NCI-H1417 treated with DMSO at 0.1 percent for 48 hours (cell line): ENCODE results near the gene KIF18B.

Source experiments
- DNase-seq: peaks from one replicate; lab custom pipeline; 2025; lab: John Stamatoyannopoulos, UW

Gene KIF18B

DNA sequence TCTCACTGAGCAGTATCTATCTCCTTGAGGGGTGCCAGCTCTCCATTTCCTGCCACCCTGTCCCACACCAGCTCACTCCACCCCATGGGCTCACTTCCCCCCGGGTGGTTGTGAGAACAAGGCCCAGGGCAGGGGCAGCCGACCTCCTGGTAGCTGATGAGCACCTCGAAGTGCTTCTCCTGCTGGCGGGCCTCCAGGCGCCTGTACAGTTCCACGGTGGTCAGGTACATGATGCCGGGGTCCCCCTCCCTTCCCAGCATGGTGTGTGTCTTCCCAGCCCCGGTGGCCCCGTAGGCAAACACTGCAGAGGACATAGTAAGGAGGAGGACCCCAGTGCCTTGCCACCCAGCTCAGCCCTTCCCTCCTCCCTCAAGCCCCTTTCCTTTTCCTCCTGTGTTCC is 12.5 kb downstream of the KIF18B start:
- DNase-seq = no peak

GRCh38 chr17:44934745-44935105 is 12.8 kb downstream of the KIF18B start:
- no peak for DNase-seq

DNA sequence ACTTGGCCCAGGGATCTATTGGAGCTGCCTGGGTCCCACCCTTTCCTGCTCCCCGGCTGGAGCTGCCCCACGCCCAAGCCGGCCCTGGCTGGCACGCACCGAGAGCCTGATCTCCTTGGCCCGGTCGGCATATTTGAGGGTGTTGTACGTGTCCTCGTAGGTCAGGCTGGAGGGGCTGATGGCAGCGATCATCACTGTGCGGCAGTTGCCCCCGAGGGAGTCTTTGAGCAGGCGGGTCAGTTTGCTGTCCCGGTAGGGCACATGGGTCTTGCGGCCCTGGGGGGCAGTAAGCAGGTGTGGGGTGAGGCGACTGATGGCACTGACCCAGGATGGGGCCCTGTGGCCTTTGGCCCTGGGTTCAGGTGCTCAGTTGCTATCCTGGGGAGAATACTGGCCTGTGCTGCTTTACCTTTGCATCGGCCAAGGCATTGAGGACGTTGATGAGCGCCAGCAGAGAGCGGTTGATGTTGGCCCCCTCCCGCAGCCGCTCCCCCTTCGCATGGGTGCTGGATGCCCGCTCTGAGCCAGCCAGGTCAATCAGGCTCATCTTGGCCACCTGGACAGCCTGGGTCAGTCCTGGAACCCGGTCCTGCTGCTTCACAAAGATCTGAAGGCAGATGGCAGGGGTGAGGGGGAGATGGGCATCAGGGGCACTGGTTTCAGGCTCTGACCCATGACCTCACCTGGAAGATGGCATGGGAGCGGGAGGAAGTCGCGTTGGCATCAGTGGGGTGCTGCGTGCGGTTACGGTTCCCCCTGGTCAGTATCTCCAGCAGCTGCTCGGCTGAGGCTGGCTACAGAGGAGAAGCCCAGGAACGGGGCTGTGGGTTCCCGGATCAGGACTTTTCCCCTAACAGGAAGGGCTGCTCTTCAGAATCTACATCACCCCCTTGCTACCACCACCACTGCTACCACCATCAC is 13.5 kb downstream of the KIF18B start:
- no peak for DNase-seq

GRCh38 chr17:44932787-44933097 is 14.8 kb downstream of the KIF18B start:
- no peak for DNase-seq

GRCh38 chr17:44932096-44932786 is 15.3 kb downstream of the KIF18B start:
- no peak for DNase-seq

DNA sequence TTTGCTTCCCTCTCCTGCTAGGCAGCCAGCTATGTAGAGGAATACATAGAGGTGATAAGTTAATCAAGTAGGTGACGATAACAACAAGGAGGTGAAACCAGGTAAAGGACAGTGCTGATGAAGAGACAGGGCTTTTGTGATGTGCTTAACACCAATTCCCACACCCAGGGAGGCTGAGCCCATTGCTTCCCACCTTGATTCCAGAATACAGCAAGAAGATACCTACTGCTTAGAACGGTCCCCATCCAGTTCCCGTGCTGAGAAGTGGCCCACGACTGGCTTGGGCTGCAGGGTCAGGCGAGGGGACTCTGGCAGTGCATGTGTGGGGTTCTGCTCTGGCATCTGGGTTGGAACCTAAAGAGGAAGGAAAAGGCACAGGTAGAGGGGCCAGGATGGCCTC is 16.2 kb downstream of the KIF18B start:
- DNase-seq = no peak

GRCh38 chr17:44930667-44931066 is 16.9 kb downstream of the KIF18B start:
- DNase-seq = no peak

GRCh38 chr17:44928950-44929720 is 18.4 kb downstream of the KIF18B start:
- no peak for DNase-seq

DNA sequence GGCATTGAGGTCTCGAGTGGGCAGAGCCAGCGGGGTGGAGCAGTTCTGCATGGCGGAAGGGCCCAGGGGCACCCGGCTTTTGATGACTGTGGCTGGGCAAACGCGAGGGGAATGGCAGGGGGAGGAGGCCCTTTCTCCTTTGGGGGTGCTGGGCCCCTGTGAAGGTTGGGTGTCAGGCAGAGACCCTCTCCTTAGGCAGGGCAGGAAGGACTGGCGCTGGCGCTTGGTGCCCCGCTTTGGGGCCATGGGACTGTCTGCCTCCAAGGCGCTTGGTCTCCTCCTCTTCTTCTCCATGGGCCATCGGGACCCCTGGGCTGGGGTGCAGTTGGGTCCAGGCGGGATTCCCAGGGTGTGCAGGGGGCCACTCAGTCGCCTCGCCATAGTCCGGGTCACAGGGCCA is 19.4 kb downstream of the KIF18B start:
- DNase-seq = no peak

GRCh38 chr17:44927696-44928095 is 19.9 kb downstream of the KIF18B start:
- no peak for DNase-seq

DNA sequence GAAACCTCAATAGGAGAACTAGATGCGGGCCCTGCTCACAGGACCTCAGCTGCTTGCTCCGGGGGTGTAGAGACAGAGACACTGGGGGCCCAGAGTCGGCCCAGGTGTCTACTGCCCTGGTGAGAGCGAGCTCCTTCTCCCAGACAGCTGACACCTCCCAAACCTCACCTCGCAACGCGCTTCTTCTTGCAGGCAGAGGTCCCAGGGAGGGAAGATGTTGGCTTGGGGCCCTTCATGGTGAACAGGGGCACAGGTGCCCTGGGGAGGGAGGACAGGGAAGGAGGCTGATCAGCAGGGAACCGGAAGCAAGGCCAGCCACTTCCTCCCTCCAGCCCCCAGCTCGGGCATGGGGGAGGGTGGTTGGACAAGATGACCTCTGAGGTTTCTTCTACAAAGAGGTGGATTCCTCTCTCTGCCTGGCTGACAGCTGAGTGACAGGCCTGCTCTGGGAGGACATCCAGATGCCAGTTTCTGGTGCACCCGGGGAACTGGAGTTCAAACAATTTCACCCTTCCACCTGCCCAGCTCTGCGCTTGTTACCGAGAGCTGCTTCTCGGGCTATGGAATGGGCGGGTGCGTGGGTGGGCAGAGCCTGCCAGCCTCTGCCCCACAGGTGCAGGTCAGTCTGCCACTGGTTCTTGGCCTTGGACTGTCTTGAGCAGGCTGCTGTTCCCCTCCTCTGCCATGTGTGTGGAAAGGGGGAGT is 20.6 kb downstream of the KIF18B start:
- no peak for DNase-seq

- no peak for DNase-seq
Measured at GRCh38 chr17:44925731-44926697, 21.6 kb downstream of the KIF18B start.

- no peak for DNase-seq
Measured at GRCh38 chr17:44924107-44924544, 23.4 kb downstream of the KIF18B start.

DNA sequence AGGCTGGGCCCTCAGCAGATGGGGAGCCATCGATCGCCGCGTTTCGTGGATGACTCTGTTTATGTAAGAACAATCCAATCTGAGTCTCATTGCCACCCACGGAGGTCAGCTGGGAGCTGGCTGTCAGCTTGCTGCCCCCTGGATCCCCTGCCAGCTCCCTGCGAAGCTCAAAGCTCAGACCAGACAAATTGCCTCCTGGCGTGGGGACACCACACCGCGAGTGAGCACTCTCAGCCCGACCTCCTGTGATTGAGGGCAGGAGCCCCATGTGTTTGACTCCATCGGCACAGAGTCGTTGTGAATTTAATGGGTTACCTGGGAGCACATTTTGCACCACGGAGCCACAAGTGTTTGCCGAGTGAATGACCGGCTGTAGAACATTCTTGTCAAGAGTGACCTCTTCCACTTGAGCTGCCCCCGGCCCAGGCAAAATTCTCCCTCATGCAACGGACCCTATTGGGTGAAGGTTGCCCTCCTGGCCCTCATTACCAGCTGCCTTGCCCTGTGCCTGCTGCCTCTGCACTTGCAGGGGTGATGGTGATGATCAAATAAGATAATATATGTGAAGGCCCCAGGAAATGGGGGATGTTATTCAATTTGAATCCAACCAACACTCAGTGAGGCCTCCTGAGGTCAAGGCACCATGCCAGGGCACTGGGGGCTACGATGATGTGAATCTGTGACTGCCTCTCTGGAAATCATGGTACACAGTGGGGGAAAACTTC is 24.7 kb downstream of the KIF18B start:
- DNase-seq = no peak

DNA sequence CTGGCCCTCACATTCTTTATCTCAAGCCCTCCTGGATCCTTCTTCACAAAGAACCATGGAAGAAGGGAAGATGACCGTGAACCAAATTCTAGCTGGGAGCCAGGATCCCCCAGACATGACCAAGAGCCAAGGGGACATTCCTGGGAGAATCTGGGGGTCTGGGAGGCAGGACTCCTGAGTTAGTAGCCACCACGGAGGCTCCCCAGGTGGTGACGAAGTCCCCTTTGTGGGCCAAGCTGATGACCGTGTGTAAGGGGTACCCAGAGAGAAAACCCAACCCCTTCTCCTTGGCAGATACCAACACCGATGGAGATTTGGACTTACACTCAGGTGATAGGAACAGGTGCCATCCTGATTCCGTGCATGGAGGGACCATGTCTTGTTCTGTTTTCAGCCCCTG is 25.4 kb downstream of the KIF18B start:
- DNase-seq = no peak

DNA sequence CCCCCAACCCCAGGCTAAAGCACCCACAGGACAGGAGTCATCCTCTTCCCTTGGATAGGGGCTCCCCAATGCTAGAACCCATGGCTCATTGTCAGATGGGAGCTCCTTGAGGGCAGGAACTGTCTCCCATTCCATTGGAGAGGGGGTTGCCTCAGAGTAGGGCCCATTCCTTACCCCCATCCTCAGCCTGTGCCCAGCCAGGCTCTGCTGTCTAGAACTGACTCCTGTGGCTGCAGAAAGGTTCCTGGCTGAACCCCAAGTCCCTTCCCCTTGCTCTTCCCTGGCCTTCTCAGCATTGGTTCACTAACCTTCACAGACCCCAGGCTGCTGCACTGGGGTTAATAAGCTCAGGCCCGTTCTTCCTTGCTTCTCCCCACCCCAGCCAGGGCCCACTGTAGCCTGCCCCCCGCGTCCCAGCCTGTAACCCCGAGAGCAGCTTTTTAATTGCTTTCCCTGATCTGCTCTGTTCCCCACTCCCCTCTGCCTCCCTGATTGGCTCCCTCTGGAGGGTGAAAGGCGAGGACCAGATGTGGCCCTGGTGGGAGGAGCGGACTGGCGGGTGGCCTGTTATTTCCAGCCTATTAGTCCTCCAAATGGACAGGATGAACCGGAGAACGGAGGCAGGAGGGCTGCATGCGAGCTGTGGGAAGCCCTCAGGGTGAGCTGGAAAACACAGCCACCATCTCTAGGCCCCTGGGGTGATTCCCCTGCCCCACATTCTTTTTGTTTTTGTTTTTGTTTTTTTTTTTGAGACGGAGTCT is 26.3 kb downstream of the KIF18B start:
- DNase-seq = no peak

- no peak for DNase-seq
Measured at GRCh38 chr17:44920565-44920940, 27.0 kb downstream of the KIF18B start.

DNA sequence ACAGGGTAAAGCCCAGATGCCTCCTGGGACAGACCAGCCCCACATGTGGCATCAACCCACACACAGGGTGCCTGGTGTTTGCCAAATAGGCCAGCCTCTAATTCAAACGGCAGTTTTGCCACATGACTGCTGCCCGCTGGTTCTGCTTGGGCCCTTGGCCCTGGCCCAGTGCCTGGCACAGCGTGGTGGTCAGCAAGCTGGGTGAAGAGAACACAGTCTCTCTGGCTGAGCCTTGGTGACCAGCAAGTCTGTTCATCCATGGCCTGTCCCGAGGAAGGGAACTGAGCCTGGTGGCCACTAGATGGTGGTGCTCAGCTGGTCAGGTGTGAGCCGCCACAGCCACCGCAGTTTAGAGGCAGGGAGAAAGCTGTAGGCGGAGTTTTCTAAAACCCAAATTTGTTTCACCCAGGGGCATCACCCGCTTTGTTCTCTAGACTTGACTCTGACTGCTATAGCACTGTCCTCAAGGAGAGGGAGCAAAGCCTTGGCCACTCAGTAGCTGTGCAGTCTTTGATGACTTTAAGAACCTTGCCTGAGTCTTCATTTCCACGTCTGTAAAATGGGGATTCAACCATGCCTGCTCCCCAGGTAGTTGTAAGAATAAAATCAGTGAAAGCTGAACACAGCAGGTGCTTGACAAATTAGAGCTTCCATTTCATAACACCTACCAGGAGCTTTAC is 27.5 kb downstream of the KIF18B start:
- no peak for DNase-seq

GRCh38 chr17:44919411-44919810 is 28.2 kb downstream of the KIF18B start:
- DNase-seq = no peak
